ENCODE data around the gene TOR2A. TPM values are rescaled to one million over a fixed set of nuclear protein-coding genes. Genes with fewer than 3 reads are reported as not detected.

TOR2A gene
- polyA plus RNA-seq, 1 experiment, result 4.9 TPM

GRCh38 chr9:127716412-127716811 is 18.7 kb downstream of the TOR2A start:
- H3K27ac ChIP-seq (ENCODE audit: low read depth, low read length), result no peak overlapping the region
- ChIA-PET POLR2A (interaction anchor here (0.7 to 1.2 kb wide), 3 partner anchors 11 to 104 kb away, joined by 3 to 5 read pairs (median 4); partner anchors contain the start of gene TOR2A), CTCF (interaction anchor here (2.0 kb wide), 1 partner anchor 18 kb away, joined by 21 read pairs; the partner anchor contains the start of gene TOR2A)
- H3K27me3 ChIP-seq (ENCODE audit: control insufficient read depth, insufficient read depth, low read length), result no peaks in the 10 kb centered on the region
- H3K9me3 ChIP-seq (ENCODE audit: control insufficient read depth, insufficient read depth, low read length), result no peaks in the 10 kb centered on the region; the same call in 1 of the 2 replicates
- DNase-seq (ENCODE audit: low read depth, low spot score), result no peak
- TF ChIP-seq, protein P1, sequence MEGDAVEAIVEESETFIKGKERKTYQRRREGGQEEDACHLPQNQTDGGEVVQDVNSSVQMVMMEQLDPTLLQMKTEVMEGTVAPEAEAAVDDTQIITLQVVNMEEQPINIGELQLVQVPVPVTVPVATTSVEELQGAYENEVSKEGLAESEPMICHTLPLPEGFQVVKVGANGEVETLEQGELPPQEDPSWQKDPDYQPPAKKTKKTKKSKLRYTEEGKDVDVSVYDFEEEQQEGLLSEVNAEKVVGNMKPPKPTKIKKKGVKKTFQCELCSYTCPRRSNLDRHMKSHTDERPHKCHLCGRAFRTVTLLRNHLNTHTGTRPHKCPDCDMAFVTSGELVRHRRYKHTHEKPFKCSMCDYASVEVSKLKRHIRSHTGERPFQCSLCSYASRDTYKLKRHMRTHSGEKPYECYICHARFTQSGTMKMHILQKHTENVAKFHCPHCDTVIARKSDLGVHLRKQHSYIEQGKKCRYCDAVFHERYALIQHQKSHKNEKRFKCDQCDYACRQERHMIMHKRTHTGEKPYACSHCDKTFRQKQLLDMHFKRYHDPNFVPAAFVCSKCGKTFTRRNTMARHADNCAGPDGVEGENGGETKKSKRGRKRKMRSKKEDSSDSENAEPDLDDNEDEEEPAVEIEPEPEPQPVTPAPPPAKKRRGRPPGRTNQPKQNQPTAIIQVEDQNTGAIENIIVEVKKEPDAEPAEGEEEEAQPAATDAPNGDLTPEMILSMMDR (IDR thresholded peaks at IDR 0.05; ENCODE audit: low read depth, low read length), result no peak
- no peak overlapping the region for H3K4me3 ChIP-seq (ENCODE audit: low read depth, low read length)

GRCh38 chr9:127715470-127716337 is 19.4 kb downstream of the TOR2A start, which contains the start of the genes PTRH1 and TTC16:
PTRH1 (minus strand) TSS chr9:127715663; CDS start chr9:127715639, 24 bp downstream.
TTC16 (plus strand) TSS chr9:127716079; CDS start chr9:127716146, 67 bp downstream.
- Histone ChIP-seq H3K9me3 (ENCODE audit: control insufficient read depth, insufficient read depth, low read length) (no peaks in the 10 kb centered on the region; the same call in 1 of the 2 replicates), H3K27me3 (ENCODE audit: control insufficient read depth, insufficient read depth, low read length) (no peaks in the 10 kb centered on the region), H3K4me3 (ENCODE audit: low read depth, low read length) (peak within 1 kb of the TSS; percentile 83), H3K27ac (ENCODE audit: low read depth, low read length) (peak within 1 kb of the TSS; percentile 61)
- POLR2A ChIA-PET, result interaction anchor here (0.5 to 1.2 kb wide), 4 partner anchors 10 to 132 kb away, joined by 3 to 5 read pairs (median 4); partner anchors contain the start of gene TOR2A
- DNase-seq (ENCODE audit: low read depth, low spot score), result peak; percentile 76
- TF ChIP-seq, protein P1 (IDR thresholded peaks at IDR 0.05; ENCODE audit: low read depth, low read length), result no peak
- CTCF ChIA-PET, result interaction anchor here (2.0 kb wide), 1 partner anchor 19 kb away, joined by 21 read pairs; the partner anchor contains the start of gene TOR2A

DNA sequence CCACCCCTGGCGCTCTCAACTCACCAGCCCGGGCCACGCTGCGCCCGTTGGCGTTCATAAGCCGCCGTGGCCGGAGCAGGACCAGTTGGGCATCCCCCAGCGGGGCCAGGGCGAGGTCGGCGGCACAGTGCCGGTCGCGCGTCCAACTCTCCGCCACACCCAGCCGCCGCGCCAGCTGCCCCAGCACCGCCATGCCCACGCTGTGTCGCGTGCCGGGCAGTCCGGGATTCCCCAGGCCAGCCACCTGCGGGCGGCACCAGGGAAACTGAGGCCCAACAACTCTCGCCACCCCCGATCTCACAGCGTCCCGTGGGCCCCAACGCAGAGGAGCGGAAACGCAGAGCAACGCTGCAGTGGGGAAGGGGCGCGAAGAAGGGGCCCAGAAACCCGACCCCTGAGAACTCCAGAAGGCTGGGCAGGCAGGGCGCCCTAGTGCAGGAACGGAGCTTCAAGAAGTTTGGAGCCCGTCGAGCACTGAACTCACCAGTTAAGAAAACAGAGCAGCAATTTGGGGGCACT is 20.1 kb downstream of the TOR2A start:
- H3K27me3 ChIP-seq (ENCODE audit: control insufficient read depth, insufficient read depth, low read length), result no peaks in the 10 kb centered on the region
- no peak for DNase-seq (ENCODE audit: low read depth, low spot score)
- H3K4me3 ChIP-seq (ENCODE audit: low read depth, low read length), result peak overlapping the region; percentile 83
- H3K9me3 ChIP-seq (ENCODE audit: control insufficient read depth, insufficient read depth, low read length), result no peaks in the 10 kb centered on the region; the same call in 1 of the 2 replicates
- TF ChIP-seq, protein P1 (IDR thresholded peaks at IDR 0.05; ENCODE audit: low read depth, low read length), result no peak
- peak overlapping the region; percentile 47 for H3K27ac ChIP-seq (ENCODE audit: low read depth, low read length)
- ChIA-PET POLR2A (interaction anchor here (1.1 to 1.2 kb wide), 2 partner anchors 9 to 20 kb away, joined by 4 to 5 read pairs; partner anchors contain the start of gene TOR2A), CTCF (interaction anchor here (1.4 to 2.0 kb wide), 2 partner anchors 19 to 155 kb away, joined by 4 to 21 read pairs; partner anchors contain the start of gene TOR2A)

GRCh38 chr9:127714020-127714750 is 20.9 kb downstream of the TOR2A start:
- Histone ChIP-seq H3K27me3 (ENCODE audit: control insufficient read depth, insufficient read depth, low read length) (no peaks in the 10 kb centered on the region), H3K9me3 (ENCODE audit: control insufficient read depth, insufficient read depth, low read length) (no peaks in the 10 kb centered on the region; the same call in 1 of the 2 replicates), H3K27ac (ENCODE audit: low read depth, low read length) (no peak overlapping the region), H3K4me3 (ENCODE audit: low read depth, low read length) (peak overlapping the region; percentile 83)
- TF ChIP-seq, protein P1 (IDR thresholded peaks at IDR 0.05; ENCODE audit: low read depth, low read length), result no peak
- POLR2A ChIA-PET, result no interaction called here
- DNase-seq (ENCODE audit: low read depth, low spot score), result no peak
- CTCF ChIA-PET, result interaction anchor here (0.9 to 1.4 kb wide), 2 partner anchors 21 to 156 kb away, joined by 3 to 4 read pairs; partner anchors contain the start of gene TOR2A

Measured in AG04450 (cell line).